Progenitor cell of endocrine pancreas (in vitro differentiated cells): ENCODE data around the gene TAF11L6. TPM values are rescaled to one million over a fixed set of nuclear protein-coding genes. Genes with fewer than 3 reads are reported as not detected.

ENCODE experiments used
- total RNA-seq: library from RNA; stranded (reverse); gene quantifications from 2 replicates; pipeline ENCODE4 v1.2.1, GENCODE V29; 2021

TAF11L6 gene
- total RNA-seq, 1 donor from 2014 or later, result not detected

Other genes with a start within 250 kb of the TAF11L6 start
- not detected in 2 replicates for gene TAF11L2, start 30.4 kb upstream of the TAF11L6 start, total RNA-seq
- gene TAF11L3, start 10.3 kb upstream of the TAF11L6 start, total RNA-seq, result not detected in 2 replicates
- gene TAF11L4, start 6.9 kb upstream of the TAF11L6 start, total RNA-seq, result not detected in 2 replicates
- gene TAF11L5, start 3.4 kb upstream of the TAF11L6 start, total RNA-seq, result not detected in 2 replicates
- gene TAF11L7, start 57.1 kb downstream of the TAF11L6 start, total RNA-seq, result not detected in 2 replicates
- not detected in 2 replicates for gene TAF11L8, start 62.3 kb downstream of the TAF11L6 start, total RNA-seq
- gene TAF11L9, start 65.7 kb downstream of the TAF11L6 start, total RNA-seq, result not detected in 2 replicates
- not detected in 2 replicates for gene TAF11L10, start 69.2 kb downstream of the TAF11L6 start, total RNA-seq
- gene TAF11L11, start 75.5 kb downstream of the TAF11L6 start, total RNA-seq, result not detected in 2 replicates
- not detected in 2 replicates for gene TAF11L12, start 81.7 kb downstream of the TAF11L6 start, total RNA-seq
- not detected in 2 replicates for gene TAF11L13, start 103.4 kb downstream of the TAF11L6 start, total RNA-seq
- not detected in 2 replicates for gene TAF11L14, start 105.8 kb downstream of the TAF11L6 start, total RNA-seq